NCI-H226 (cell line): ENCODE data around the gene FOXO3.
"Not testable (repeated sequence)": the region's sequence is repeated elsewhere in the genome, so short reads cannot be mapped to it uniquely, and the experiment has no call there.

Source experiments
- DNase-seq: peaks from one replicate; pipeline ENCODE4 v3.0.0-alpha.2; 2015

The FOXO3 gene

DNA sequence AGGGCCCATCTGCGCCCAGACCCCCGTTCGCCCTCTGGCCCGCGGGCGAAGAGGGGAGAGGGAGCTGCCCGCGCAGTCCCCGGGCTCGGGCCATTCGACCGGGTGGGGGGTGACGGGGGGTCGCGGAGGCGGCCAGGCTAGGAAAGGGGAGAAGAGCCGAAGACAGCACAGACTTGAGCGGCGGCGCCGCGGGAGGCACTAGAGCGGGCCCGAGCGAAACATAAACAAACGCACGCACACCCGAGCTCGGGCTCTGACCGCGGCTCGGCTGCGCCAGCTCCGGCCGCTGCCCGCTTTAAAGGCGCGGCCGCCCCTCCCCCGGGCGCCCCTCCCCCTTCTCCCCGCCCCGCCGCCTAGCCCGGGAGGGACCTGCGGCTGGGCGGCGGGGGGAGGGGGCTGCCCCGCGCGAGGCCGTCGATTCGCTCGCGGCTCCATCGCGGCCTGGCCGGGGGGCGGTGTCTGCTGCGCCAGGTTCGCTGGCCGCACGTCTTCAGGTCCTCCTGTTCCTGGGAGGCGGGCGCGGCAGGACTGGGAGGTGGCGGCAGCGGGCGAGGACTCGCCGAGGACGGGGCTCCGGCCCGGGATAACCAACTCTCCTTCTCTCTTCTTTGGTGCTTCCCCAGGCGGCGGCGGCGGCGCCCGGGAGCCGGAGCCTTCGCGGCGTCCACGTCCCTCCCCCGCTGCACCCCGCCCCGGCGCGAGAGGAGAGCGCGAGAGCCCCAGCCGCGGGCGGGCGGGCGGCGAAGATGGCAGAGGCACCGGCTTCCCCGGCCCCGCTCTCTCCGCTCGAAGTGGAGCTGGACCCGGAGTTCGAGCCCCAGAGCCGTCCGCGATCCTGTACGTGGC, at the start of gene FOXO3:
Gene FOXO3, plus strand, starts transcription at position 455 of the 846 bp plus-strand sequence. Its CDS starts 292 bp downstream, at position 747.
- DNase-seq, result peak; percentile 91

DNA sequence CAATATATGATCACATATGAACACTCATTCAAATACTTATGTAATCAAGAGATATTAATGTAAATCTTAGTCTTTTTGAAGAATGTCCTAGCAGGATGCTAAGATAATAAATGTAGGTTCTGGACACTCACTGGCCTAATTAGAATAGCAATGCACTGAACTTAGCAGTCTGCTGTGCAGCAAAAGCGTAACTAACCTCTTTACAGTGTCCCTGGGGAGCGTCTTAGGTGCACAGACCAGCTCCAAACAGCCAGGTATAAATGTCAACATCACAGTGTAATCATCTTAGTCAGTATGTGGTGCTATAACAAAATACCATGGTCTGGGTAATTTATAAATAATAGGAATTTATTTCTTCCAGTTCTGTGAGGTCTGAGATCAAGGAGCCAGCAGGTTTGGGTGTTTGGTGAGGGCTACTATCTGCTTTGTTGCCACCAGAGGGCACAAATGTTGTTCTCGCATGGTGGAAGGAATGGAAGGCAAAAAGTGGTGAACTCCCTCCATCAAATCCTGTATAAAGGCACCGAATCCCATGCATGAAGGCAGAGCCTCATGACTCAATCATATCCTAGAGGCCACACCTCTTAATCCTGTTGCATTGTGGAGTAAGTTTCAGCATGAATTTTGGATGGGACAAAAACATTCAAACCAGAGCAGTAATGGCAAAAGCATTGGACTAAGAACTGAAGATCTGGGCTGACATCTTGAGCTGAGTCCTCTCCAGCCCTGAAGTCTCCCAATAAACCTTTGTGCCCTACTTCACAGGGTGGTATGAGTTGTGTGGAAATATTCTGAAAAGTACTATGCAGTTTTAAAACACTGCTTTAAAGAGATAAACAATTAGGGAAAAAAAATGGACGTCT, 41.8 kb upstream of the FOXO3 start:
- peak; percentile 23 for DNase-seq

DNA sequence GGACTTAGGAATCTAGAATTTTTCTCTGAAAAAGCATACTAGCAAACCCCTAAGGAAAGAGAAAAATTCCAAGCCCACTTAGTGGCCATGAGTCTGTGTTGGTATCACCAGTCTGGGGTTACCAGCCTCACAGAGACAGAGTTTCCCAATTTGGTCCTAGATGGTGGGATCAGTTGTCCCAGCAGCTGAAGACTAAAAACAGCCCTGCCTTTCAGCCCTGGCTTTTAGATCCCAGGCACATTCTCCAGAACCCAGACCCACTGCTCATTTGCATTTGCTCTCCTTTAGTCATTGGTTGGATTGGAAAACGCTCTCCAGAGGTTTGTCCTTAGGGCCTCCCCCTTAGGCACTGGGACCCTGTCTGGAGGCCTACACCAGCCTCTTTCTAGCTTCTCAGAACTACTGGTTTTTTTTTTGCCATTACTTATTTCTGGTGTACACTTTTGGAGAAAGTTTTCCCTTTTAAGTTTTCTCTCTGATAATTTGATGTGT, 39.1 kb upstream of the FOXO3 start:
- DNase-seq, result no peak

DNA sequence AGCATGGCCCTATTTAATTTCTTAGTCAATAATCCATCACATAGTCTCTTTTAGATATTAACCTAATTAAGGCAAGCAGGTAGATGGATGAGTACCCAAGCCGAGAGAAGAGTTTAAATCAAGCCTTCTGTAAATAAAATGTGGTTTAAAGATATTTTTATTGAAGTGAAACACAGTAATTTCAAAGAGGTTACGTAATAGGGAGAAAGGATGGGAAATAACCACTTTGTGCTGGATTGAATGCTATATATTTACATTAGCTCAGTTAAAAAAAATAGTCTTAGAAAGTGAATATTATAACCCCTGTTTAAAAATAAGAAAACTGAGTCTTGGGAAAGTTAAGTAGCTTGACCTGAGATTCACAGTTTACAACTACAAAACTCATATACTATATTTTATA, 37.0 kb upstream of the FOXO3 start:
- DNase-seq, result no peak

DNA sequence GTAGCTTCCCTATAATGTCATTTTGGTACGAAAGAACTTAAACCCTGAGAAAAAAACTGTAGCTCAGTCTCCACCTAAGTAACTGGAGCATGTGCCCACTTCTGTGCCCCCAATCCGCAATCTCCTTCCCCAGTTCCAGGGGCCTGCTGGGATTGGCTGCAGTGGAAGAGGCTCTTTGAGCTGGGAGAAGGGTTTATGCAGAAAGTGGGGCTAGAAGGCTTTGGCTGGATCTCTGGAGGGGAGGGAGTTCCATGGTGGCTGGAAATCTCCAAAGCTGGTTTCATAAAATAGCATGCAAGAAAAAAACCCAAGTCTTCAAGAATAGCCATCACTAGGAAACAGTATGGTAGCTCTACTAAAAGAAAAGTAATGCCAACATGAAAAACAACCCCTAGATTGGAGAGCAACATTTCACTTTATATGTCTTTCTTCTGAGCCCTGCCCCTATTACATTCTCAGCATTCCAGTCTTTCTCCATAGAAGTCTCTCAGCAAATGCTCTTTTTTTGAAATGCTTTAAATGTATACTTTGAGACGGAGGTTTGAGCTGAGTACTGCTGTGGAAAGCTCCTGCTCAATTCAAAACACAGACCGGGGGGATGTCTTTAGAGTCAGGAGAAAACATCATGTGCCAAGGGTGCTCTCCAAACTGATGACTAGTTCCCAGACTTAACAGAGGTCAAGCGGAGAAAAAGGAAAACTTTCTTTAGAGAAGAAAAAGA, 36.0 kb upstream of the FOXO3 start:
- DNase-seq, result no peak

DNA sequence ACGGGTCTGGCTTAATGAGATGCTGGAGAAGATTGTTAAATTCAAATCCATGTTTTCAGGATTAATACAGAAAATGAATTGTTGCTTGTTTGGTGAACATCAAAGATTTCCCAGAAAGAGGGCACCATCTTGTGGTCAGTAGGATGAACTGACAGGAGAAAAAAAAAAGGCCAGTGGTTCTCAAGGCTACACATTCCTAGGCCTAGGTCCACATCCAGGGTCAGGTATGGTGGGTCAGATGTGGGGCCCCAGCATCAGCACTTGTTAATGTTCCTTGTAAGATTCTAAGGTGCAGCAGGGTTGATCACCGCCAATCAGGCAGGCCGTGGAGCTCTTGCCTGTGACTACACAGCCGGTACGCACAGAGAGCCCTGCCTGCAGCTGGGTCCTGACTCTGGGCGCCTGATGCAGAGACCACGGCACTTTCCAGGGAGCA, 34.0 kb upstream of the FOXO3 start:
- DNase-seq, result no peak

DNA sequence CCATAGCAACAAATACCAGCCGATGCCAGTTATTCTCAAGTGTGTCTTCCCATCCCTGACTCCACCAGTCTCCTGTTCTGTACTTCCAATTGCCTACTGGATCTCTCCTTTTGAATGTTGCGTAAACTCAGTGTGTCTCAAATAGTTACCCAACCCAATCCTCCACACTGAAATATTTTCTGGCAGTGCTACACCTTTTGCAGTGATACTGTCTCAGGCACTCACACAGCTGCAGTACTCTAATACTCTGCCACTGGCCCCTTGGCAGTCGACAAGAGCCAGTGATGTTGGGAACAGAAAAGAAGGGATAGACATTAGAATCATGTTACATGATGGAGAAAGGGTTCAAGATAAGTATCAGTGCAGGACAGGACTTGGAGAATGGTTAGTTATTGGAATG, 31.8 kb upstream of the FOXO3 start:
- DNase-seq, result no peak

DNA sequence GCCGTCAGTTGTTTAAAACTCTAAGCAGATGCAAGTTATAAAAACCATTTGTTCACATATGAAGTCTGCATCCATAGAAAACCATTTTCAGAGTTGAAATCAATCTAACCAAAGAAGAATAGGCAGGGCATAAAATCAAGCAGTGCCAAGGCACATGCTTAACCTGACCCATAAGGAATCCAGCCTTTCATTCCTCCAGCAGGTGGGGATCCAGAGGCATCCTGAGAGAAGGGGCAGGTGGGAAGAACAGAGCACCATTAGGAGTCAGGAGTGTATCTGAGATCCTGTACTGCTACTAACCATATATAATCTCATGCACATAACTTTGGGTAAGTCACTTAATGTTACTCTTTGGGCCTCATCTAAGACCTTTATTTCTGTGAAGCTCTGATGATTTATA, 29.4 kb upstream of the FOXO3 start:
- no peak for DNase-seq

DNA sequence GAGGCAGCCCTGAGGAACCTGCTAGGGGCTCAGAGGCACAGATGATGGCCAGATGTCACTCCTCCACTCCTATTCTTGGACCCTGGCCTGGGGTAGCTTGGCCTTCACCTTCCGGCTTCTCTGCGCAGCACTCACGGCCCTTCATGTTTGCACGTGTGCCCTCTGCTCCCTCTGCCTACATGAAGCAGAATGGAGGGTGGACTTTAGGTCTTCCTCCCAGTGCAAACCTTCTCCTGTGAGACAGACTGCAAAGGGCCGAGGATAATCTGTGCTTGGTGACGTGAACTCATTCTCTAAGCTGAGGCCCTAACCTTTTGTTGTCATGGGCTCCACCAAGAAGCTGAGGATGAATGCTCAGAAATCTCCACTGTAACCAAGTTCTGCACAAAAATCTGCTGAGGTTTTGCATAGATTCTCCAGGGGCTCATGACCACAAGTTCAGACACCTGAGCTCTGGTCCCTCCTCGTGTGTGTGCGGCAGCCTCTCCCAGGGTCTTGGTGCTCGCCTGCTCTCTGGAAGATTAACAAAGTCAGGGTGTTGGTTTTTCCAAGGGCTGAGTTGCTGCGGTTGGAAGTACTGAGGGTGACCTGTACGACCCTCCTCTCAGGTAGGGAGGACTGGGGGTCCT, 25.5 kb upstream of the FOXO3 start:
- no peak for DNase-seq

DNA sequence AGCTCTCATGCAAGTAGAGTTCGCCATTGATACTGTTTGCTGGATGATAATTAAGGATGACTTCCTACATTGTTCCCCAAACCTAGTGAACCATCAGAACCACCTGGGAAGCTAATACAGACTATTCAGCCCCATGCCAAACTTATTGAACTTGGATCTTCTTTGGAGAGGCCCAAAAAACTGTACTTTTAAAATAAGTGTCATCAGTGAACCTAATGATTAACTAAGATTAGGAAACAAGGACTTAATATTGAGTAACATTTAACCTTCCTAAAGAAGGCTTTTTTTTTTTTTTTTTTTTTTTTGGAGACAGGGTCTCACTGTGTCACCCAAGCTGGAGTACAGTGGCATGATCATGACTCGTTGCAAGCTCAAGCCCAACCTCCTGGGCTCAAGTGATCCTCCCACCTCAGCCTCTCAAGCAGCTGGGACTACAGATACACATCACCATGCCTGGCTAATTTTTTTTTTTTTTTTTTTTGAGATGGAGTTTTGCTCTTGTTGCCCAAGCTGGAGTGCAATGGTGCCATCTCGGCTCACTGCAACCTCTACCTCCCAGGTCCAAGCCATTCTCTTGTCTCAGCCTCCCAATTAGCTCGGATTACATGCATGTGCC, 24.7 kb upstream of the FOXO3 start:
- DNase-seq, result not testable (repeated sequence)

DNA sequence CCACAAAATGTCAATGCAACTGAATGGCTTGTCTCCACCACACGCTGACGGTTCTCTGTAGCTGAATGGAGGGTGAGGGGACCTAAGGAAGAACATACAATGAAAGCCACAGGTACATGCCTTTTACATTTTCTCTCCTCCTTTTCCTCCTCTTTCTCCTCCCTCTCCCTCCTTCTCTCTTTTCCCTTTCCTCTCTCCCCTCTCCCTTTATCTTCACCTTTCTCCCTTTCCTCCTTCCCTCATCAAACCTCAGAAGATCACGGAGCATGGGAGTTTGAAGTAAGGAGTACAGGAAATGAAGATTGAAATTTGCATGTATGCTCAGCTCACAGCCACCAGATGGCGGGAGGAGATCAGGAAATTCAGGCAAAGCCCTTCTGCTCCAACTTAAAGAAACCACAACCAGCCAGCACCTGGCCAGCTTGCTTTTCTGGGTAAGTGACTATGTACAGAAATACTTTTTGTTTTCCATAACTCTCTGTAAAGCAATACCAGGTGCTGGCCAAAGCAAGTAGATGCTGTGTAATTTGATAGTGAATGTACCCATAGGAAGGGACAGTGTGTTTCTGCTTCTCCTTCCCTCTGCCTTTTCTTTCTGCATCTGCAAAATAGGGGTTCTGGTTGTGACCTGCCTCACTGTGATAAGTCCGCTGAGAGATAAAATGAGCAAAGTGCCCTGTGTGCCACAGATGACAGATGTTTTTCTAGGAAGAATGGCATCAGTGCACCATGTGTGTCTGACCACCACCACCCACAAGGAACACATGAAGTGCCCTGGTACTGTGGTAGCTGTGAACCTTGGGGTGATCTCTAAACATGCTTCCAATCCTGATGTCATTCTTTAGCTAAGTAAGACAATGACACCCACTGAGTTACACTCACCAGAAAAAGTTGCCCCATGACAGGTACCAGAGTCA, 18.6 kb upstream of the FOXO3 start:
- peak; percentile 39 for DNase-seq

DNA sequence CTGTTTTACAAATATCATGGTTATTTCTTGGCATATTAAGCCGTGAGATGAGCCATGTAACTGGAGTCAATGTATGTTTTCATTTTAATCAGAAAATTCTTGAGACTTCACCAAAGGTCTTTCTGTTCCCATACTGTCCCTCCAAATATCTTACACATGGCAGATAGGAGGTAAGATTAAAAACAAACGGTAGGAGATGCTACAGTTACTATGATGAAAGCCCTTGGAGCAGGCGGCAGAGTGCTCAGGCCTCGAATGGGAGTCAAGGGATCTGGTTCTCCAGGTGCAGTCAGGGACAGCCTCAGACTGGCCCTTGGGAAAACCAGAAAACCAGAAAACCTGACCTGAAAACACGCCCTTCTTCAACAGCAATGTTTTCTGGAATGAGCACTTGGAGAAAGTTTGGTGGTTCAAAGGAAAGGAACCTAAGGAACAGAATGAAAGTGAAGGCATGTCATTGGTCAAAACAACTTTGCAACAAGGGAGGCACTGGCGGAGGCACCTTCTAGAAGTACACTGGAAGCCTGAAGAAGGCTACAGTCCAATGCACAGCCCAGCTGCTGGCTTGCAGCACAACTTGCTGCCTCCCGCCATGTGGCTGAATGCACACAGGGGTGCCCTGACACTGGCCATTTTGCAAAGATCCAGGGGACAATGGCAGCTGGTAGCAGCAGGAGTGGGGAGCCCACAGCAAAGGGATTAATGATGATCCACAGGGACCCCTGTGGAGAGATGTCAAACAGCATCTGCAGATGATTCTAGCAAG, 17.4 kb upstream of the FOXO3 start:
- no peak for DNase-seq

DNA sequence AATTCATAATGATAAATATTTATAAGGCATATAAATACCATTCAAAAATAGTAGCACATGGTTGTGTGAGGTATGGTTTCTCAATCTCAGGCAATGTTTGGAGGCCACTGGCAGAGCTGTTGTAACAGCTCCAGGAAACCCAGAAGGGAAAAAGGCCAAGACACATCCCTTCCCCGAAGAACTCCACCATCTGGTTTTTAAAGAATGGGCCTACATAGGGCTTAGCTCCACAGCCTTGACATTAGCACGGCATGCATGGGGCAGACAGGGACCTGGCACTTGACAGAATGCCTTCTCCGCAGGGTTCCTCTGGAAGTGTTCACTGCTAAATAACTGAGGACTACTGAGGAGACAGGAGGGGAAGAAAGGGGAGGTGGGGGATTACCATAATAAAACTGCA, 16.1 kb upstream of the FOXO3 start:
- DNase-seq, result no peak

DNA sequence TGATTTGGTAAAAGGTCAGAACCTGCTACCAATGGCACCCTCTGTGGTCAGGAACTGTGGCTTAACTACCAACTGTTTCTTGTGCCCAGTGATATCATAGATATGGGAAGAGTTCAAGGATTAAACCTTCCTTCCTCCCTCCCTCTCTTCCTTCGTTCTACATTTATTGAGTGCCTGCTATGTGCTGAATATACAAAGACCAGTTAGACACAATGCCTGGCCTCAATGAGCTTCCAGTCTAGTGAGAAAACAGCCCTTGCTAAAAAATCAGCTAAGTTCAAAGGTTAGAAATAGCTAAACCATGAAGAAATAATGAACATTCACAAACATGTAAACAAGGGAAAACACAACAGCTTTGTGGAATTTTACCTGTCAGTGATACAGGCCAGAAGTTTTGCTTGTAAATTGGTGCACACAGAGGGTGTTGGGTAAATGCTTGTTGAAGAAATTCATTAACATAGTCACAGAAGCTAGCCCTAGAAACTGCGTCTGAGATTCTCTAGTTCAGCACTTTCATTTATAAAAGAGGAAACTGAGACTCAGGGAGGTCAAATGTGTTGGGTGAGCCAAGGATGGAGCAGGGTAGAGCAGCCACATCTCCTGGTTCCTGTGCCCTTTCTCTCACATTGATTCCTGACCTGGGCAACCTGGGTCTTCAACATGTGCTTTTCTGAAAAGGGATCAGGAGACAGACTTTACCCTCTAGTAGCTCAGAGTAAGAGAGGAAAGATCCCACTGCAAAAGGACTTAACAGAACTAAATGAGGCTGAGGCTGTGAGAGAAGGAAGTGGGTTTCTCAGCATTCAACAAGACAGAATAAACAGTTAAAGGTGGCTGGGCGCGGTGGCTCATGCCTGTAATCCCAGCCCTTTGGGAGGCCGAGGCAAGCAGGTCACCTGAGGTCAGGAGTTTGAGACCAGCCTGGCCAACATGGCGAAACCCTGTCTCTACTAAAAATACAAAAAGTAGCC, 14.4 kb upstream of the FOXO3 start:
- DNase-seq, result no peak

DNA sequence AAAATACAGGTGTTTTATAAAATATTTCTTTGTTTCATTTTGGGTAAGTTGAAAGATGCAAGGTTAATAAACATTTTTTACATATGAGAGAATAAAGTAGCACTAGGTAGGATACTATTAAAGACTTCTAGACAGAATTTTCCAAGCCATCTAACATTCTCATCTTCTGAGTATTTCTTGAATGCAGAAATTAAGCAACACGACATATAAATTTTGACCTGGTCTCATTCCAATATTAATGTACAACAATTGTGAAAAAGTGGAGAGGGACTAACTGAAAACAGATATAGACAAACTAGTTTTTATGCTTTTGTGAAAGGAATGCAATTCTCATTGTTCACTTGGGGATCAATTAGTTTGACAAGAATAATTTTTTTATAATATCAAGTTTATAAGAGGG, 11.5 kb upstream of the FOXO3 start:
- no peak for DNase-seq

DNA sequence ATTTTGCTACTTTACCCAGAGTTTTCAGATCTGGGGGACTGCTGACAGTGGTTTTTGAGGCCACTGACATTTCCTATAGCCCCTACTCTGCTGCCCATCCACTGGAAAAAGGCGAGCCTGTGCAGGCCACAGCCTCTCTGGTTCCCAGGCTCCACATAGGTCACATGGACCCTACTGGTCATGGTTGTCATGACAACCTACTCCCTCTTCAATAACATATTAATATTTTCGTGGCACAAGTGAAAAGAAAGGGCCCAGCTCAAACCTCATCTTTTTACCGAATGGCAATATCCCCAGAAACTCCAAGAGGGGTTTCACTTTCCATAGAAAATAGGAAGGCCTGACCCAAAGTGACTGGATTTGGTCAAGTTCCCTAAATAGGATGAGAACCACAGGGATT, 11.0 kb upstream of the FOXO3 start:
- DNase-seq, result no peak

DNA sequence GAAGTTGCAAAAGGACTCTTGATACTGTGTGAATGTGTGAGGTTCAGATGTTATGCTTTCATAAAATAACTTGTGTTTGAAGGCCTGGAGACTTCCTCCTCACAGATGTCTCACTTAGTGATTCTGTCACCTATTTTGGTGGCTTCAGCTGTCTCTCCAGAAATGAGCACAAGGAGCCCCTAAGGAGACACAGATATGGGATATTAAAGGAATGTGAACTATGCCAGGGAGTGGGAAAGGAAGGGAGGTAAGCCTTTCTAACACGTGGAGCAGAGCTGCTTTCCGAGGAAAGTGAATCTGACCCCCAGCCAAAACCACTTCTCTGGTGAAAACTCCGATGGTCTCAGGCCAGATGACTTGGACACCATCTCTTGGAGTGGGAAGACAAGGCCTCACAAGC, 10.5 kb upstream of the FOXO3 start:
- no peak for DNase-seq

DNA sequence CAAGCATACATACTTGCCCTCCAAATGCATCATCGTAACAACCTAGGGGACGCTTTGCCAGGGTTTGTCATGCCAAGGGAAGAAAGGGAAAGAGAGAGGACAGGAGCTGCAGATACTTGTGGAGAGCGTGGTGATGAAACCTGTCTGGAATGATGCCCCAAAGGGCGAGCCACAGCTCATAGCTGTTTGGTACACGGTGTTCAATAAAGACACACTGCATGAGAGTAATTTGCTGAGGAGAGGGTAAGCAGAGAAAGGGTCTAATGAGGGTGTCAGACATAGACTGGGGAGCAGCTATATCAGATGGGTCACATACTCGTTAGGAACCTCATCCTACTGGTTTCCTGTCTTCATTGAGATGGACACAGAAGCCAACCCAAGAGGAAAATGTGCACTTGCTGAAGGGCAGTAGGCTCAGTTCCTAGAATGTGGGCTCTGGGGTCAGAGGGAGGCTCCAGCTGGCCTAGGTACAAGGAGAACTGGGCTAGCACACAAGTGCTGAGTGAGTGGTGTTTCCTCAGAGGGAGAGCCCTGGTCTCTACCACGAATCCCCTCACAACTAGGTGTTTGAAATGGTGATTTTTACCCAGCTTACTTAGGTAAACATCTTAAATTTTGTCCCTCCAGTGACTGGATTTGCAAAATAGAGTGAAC, 5.2 kb upstream of the FOXO3 start:
- DNase-seq, result no peak
